HepG2 (cell line): ENCODE measurements around the gene LRP1-AS. TPM values are rescaled to one million over a fixed set of nuclear protein-coding genes. Genes with fewer than 3 reads are reported as not detected.

Experiments used
- ATAC-seq: fragments of 200-7000 bp; cut with Tn5 transposase; 3 replicates; pipeline ENCODE4 v1.9.1; 2020; ENCODE audit warnings: mild to moderate bottlenecking, moderate library complexity
- BruUV-seq: library from RNA; stranded (reverse); fragments of 400-500 nt; replicated peaks from 2 replicates; lab custom pipeline; 2021; lab: Mats Ljungman, UMichigan
- CTCF ChIA-PET: fragments of 300-600 bp; formaldehyde crosslinking; extraction: SDS; loops from one replicate; lab custom pipeline; 2021; ENCODE audit warnings: low total read pairs, inconsistent platforms, low intra/inter-chr PET ratio; lab: Yijun Ruan, JAX
- POLR2A ChIA-PET: fragments of 350-600 bp; sonication (Branson Sonifier 250); formaldehyde crosslinking; loops from one replicate; lab custom pipeline; 2020; ENCODE audit warnings: antibody characterized with exemption, inconsistent platforms; lab: Yijun Ruan, JAX
- DNase-seq: peaks from one replicate; pipeline ENCODE4 v3.0.0-alpha.2; 2015; ENCODE audit warnings: low spot score
- FAIRE-seq: peaks from 3 replicates; lab custom pipeline; 2011; peaks lifted over from hg19 to GRCh38; lab: Jason Lieb, UNC
- H2AFZ ChIP-seq: one replicate; pipeline ENCODE4 v1.6.1; 2011; ENCODE audit warnings: low read length, inconsistent platforms
- H3K27ac ChIP-seq: fragments of 300-600 bp; 3 replicates; pipeline ENCODE4 v1.8.0; 2011; ENCODE audit warnings: mixed run types, mild to moderate bottlenecking, mixed read lengths, low read length, inconsistent platforms; ENCODE audit not compliant: insufficient read depth; ENCODE audit errors: extremely low read length
- H3K27me3 ChIP-seq, 2 experiments: fragments of 200-600 bp in 1 of 2; 2 replicates in 1 of 2; 3 replicates in 1 of 2; pipeline versions ENCODE4 v1.6.0 to v1.8.0; 2011; ENCODE audit warnings: low read length in 2 of 2, mild to moderate bottlenecking in 2 of 2, moderate library complexity in 2 of 2, inconsistent platforms in 1 of 2; ENCODE audit not compliant: insufficient read depth in 2 of 2, control insufficient read depth in 1 of 2
- H3K36me3 ChIP-seq, 2 experiments: fragments of 200-600 bp in 1 of 2; replicated peaks in 1 of 2; 2 replicates in 1 of 2; 3 replicates in 1 of 2; pipeline versions ENCODE4 v1.5.1 to v1.8.0; 2011; ENCODE audit warnings: low read length in 2 of 2, inconsistent platforms in 1 of 2; ENCODE audit not compliant: insufficient read depth in 2 of 2, control insufficient read depth in 1 of 2
- H3K4me1 ChIP-seq: 2 replicates; pipeline ENCODE4 v1.5.1; 2012; ENCODE audit warnings: low read length, inconsistent platforms; ENCODE audit not compliant: insufficient read depth
- H3K4me2 ChIP-seq: 2 replicates; pipeline ENCODE4 v1.6.0; 2011; ENCODE audit warnings: low read depth, low read length, inconsistent platforms
- H3K4me3 ChIP-seq, 3 experiments: fragments of 200-600 bp in 1 of 3; sonication (generic), shearing (Covaris generic) in 1 of 3; replicated peaks in 1 of 3; 2 replicates each; pipeline ENCODE4 v1.5.1; 2011 to 2016; ENCODE audit warnings: low read length in 3 of 3, inconsistent platforms in 2 of 3, low read depth in 2 of 3, mild to moderate bottlenecking in 2 of 3, control low read depth in 1 of 3, mixed read lengths in 1 of 3; ENCODE audit not compliant: insufficient read depth in 1 of 3
- H3K79me2 ChIP-seq: one replicate; pipeline ENCODE4 v1.6.1; 2011; ENCODE audit warnings: low read length, inconsistent platforms; ENCODE audit not compliant: insufficient read depth
- H3K9ac ChIP-seq: 2 replicates; pipeline ENCODE4 v1.6.0; 2011; ENCODE audit warnings: mild to moderate bottlenecking, low read depth, low read length, inconsistent platforms; ENCODE audit not compliant: insufficient read depth
- H3K9me3 ChIP-seq: 2 replicates; pipeline ENCODE4 v1.5.1; 2012; ENCODE audit warnings: mild to moderate bottlenecking, low read length
- H4K20me1 ChIP-seq: 2 replicates; pipeline ENCODE4 v1.6.0; 2011; ENCODE audit warnings: inconsistent platforms, mild to moderate bottlenecking, low read length, moderate library complexity; ENCODE audit not compliant: insufficient read depth
- CBFB ChIP-seq: sonication (generic); formaldehyde crosslinking; IDR thresholded peaks from 2 replicates; pipeline ENCODE4 v1.4.0; 2020; ENCODE audit warnings: missing genetic modification reagents
- CHCHD3 ChIP-seq: sonication (generic); formaldehyde crosslinking; IDR thresholded peaks from 2 replicates; pipeline ENCODE4 v1.8.0; 2022; ENCODE audit warnings: mild to moderate bottlenecking, missing genetic modification reagents, moderate library complexity
- MATR3 ChIP-seq: sonication (generic); formaldehyde crosslinking; IDR thresholded peaks from 2 replicates; pipeline ENCODE4 v1.4.0; 2020; ENCODE audit warnings: missing genetic modification reagents
- NBN ChIP-seq: fragments of 450-650 bp; conservative IDR thresholded peaks from 2 replicates; pipeline ENCODE4 v1.6.1; 2017
- RFX5 ChIP-seq: IDR thresholded peaks from 2 replicates; pipeline ENCODE4 v1.6.1; 2011; ENCODE audit warnings: low read depth, low read length, improper control_type of control experiment
- SMARCE1 ChIP-seq: fragments of 450-650 bp; IDR thresholded peaks from 2 replicates; pipeline ENCODE4 v1.6.1; 2017; ENCODE audit warnings: borderline replicate concordance
- YY1 ChIP-seq: IDR thresholded peaks from 2 replicates; pipeline ENCODE4 v1.6.1; 2011; ENCODE audit warnings: low read length, low read depth, moderate library complexity, mild to moderate bottlenecking; ENCODE audit not compliant: insufficient read depth, insufficient replicate concordance
- ZFP90 ChIP-seq: sonication (generic); formaldehyde crosslinking; IDR thresholded peaks from 2 replicates; pipeline ENCODE4 v1.8.0; 2022; ENCODE audit warnings: missing genetic modification reagents, mild to moderate bottlenecking, inconsistent platforms, borderline replicate concordance
- ZNF224 ChIP-seq: sonication (generic); formaldehyde crosslinking; IDR thresholded peaks from 2 replicates; pipeline ENCODE4 v1.5.0; 2020; ENCODE audit warnings: mild to moderate bottlenecking, missing genetic modification reagents
- WGBS: methylation state at CpG from one replicate; pipeline ENCODE4 v1.1.6; 2017; ENCODE audit warnings: low lambda C conversion rate; 5-methylcytosine and 5-hydroxymethylcytosine counted together
- in situ Hi-C: cut with HindIII; loops from 2 replicates; pipeline ENCODE4 v1.10.0; 2017; ENCODE audit warnings: low pct_unique_long_range_greater_than_20kb; ENCODE audit not compliant: extremely low pct_ligation_motif_present
- intact Hi-C: fragments of 100-400 bp; cut with micrococcal nuclease; formaldehyde crosslinking; loops from one replicate; pipeline ENCODE4 v1.10.0; 2022; ENCODE audit not compliant: unreplicated experiment
- polyA plus RNA-seq, 8 experiments: library from polyadenylated mRNA; depleted of rRNA in 3 of 8; stranded (reverse) in 7 of 8; unstranded in 1 of 8; fragments of >200 nt; fragmentation: Illumina TruSeq in 4 of 8; extraction: Trizol in 4 of 8; gene quantifications; 2 replicates each; pipeline versions ENCODE4 v1.2.1 to v1.2.3, GENCODE V29; 2011 to 2016; ENCODE audit warnings: low read depth in 4 of 8, missing spikeins in 1 of 8, mixed read lengths in 1 of 8; ENCODE audit not compliant: insufficient read depth in 1 of 8
- total RNA-seq, 5 experiments: library from RNA; depleted of rRNA; stranded (reverse); fragments of >200 nt; fragmentation: Illumina TruSeq; extraction: Trizol; gene quantifications; 2 replicates each; pipeline ENCODE4 v1.2.3, GENCODE V29; 2016; ENCODE audit warnings: low read depth in 1 of 5
- TF ChIP-seq, protein P1 (sequence below): sonication (generic); formaldehyde crosslinking; IDR thresholded peaks from 2 replicates; pipeline ENCODE4 v1.8.1; 2023; ENCODE audit warnings: missing genetic modification reagents, mild to moderate bottlenecking, borderline replicate concordance
- TF ChIP-seq, protein P2 (sequence below): sonication (generic); formaldehyde crosslinking; IDR thresholded peaks from 2 replicates; pipeline ENCODE4 v1.9.0; 2022; ENCODE audit warnings: missing genetic modification reagents, mild to moderate bottlenecking, borderline replicate concordance
- TF ChIP-seq, protein P3 (sequence below): sonication (generic); formaldehyde crosslinking; IDR thresholded peaks from 2 replicates; pipeline ENCODE4 v1.5.1; 2020; ENCODE audit warnings: missing genetic modification reagents, mild to moderate bottlenecking, borderline replicate concordance

Gene LRP1-AS
- total and polyA plus RNA-seq, 2 of the 13 experiments (the other 11 are each of a cell fraction or from before 2014, with no cell fraction given), result 0.20 TPM; not detected in 1

DNA sequence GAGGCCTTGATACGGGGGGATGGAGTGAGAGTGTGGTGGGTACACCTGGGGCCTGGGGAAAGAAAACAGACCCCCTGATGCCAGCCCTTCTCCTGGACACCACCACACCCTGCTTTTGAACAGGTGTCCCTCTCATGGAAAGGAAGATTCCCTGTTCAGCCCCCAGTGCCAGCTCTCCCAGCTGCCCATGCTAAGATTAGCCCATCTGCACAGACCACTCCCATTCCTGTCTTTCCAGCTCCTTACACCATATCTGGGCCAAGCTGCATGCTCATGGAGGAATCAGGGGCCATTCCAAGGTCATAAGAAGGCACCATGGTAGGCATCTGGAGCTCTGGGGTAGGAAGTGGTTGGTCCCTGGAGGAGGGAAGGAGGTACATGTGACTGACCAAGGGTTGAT lies 48.9 kb downstream of the LRP1-AS start:
- H3K27me3 ChIP-seq, result no peaks in the 10 kb centered on the region
- no peak overlapping the region for H3K27ac ChIP-seq
- intact Hi-C loops, result no loop called here
- H3K9ac ChIP-seq, result no peak overlapping the region
- no TSS peak for BruUV-seq
- ATAC-seq (no peak), FAIRE-seq (no peak), DNase-seq (no peak)
- H3K36me3 ChIP-seq, result peaks cover 8 to 11% of the 10 kb centered on the region in 2 experiments; a peak in 2 of 5 replicates
- H3K4me1 ChIP-seq, result peaks cover 48% of the 10 kb centered on the region
- POLR2A ChIA-PET, result interaction anchor here (0.6 to 13.5 kb wide), 6 partner anchors 9 to 400 kb away, joined by 3 to 309 read pairs (median 5); partner anchors contain the start of genes NAB2, NEMP1 and STAT6
- WGBS, result 100% methylated on average over 1 of the region's 1 CpG
- in situ Hi-C loops, result no loop called here
- 0 out of 2 replicates have a peak, but pooled peaks cover 2% of the 10 kb centered on the region for H4K20me1 ChIP-seq
- no peak overlapping the region for H3K4me2 ChIP-seq
- no peak overlapping the region for H2AFZ ChIP-seq
- no peak overlapping the region for H3K4me3 ChIP-seq
- TF ChIP-seq, protein P1, sequence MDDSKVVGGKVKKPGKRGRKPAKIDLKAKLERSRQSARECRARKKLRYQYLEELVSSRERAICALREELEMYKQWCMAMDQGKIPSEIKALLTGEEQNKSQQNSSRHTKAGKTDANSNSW (CRISPR knock-in tag), result no peak
- TF ChIP-seq ZFP90 (CRISPR knock-in tag), result no peak
- TF ChIP-seq SMARCE1, result no peak
- TF ChIP-seq, protein P2, sequence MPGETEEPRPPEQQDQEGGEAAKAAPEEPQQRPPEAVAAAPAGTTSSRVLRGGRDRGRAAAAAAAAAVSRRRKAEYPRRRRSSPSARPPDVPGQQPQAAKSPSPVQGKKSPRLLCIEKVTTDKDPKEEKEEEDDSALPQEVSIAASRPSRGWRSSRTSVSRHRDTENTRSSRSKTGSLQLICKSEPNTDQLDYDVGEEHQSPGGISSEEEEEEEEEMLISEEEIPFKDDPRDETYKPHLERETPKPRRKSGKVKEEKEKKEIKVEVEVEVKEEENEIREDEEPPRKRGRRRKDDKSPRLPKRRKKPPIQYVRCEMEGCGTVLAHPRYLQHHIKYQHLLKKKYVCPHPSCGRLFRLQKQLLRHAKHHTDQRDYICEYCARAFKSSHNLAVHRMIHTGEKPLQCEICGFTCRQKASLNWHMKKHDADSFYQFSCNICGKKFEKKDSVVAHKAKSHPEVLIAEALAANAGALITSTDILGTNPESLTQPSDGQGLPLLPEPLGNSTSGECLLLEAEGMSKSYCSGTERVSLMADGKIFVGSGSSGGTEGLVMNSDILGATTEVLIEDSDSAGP, result no peak
- no peaks in the 10 kb centered on the region for H3K79me2 ChIP-seq
- no peaks in the 10 kb centered on the region for H3K9me3 ChIP-seq
- CTCF ChIA-PET, result no interaction called here

DNA sequence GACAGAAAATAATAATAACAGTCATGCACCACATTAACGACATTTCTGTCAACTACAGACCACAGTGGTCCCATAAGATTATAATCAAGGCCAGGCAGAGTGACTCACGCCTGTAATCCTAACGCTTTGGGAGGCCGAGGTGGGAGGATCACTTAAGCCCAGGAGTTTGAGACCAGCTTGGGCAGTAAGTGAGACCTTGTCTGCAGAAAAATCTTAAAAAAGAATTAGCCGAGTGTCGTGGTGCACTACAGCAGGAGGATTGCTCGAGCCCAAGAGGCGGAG lies 49.9 kb downstream of the LRP1-AS start:
- no peak overlapping the region for H3K9ac ChIP-seq
- H3K4me2 ChIP-seq, result no peak overlapping the region
- no peak for FAIRE-seq
- 0 out of 2 replicates have a peak, but pooled peaks cover 6% of the 10 kb centered on the region for H4K20me1 ChIP-seq
- in situ Hi-C loops, result no loop called here
- H3K27ac ChIP-seq, result no peak overlapping the region
- peaks cover 10 to 19% of the 10 kb centered on the region in 2 experiments; a peak in 4 of 5 replicates for H3K36me3 ChIP-seq
- CTCF ChIA-PET, result no interaction called here
- BruUV-seq, result no TSS peak
- H3K79me2 ChIP-seq, result no peaks in the 10 kb centered on the region
- H3K9me3 ChIP-seq, result no peaks in the 10 kb centered on the region
- H3K27me3 ChIP-seq, result no peaks in the 10 kb centered on the region
- POLR2A ChIA-PET, result interaction anchor here (1.1 to 13.5 kb wide), 6 partner anchors 9 to 122 kb away, joined by 3 to 309 read pairs (median 6); partner anchors contain the start of genes NAB2, NEMP1 and STAT6
- H3K4me3 ChIP-seq, result no peak overlapping the region
- ATAC-seq, result no peak
- DNase-seq, result no peak
- H2AFZ ChIP-seq, result no peak overlapping the region
- H3K4me1 ChIP-seq, result peaks cover 38% of the 10 kb centered on the region
- 90% methylated on average over 8 of the region's 8 CpGs for WGBS
- intact Hi-C loops, result no loop called here
- no peak for TF ChIP-seq CBFB
- TF ChIP-seq, protein P3, sequence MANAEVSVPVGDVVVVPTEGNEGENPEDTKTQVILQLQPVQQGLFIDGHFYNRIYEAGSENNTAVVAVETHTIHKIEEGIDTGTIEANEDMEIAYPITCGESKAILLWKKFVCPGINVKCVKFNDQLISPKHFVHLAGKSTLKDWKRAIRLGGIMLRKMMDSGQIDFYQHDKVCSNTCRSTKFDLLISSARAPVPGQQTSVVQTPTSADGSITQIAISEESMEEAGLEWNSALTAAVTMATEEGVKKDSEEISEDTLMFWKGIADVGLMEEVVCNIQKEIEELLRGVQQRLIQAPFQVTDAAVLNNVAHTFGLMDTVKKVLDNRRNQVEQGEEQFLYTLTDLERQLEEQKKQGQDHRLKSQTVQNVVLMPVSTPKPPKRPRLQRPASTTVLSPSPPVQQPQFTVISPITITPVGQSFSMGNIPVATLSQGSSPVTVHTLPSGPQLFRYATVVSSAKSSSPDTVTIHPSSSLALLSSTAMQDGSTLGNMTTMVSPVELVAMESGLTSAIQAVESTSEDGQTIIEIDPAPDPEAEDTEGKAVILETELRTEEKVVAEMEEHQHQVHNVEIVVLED (CRISPR knock-in tag), result no peak
- TF ChIP-seq ZNF224 (CRISPR knock-in tag), result no peak
- TF ChIP-seq CHCHD3 (CRISPR knock-in tag), result no peak
- no peak for TF ChIP-seq NBN
- TF ChIP-seq MATR3 (CRISPR knock-in tag), result no peak
- no peak for TF ChIP-seq RFX5
- no peak for TF ChIP-seq YY1
